ENCODE results near the gene GREB1. TPM values are rescaled to one million over a fixed set of nuclear protein-coding genes. Genes with fewer than 3 reads are reported as not detected.
A peak's percentile ranks its signal among the peaks of the same experiment; 100 is the strongest.

Gene GREB1
- total RNA-seq, 4 donors from 2014 or later: 8.1 to 74.3 (median 26.7) TPM

GRCh38 chr2:11584525-11585056, 50.7 kb downstream of the GREB1 start:
- Histone ChIP-seq H3K9me3 (no peaks in the 10 kb centered on the region), H3K27me3 (no peaks in the 10 kb centered on the region), H3K36me3 (peaks cover 0 to 29% (median 0%) of the 10 kb centered on the region in 3 donors), H3K4me3 (no peak overlapping the region), H3K4me1 (peaks cover 0 to 47% (median 10%) of the 10 kb centered on the region in 4 donors), H3K27ac (peak overlapping the region in 1 of 4 donors; percentile 82)
- DNase-seq (ENCODE audit: low spot score in 2 of 2): no peak
- no peak for TF ChIP-seq EP300 (IDR thresholded peaks at IDR 0.05)
- no peak for TF ChIP-seq CTCF (IDR thresholded peaks at IDR 0.05)
- no peak for TF ChIP-seq POLR2A (IDR thresholded peaks at IDR 0.05)
- WGBS, 2 donors: 77 to 82% methylated on average over 18 of the region's 18 CpGs

GRCh38 chr2:11585071-11585470, 51.2 kb downstream of the GREB1 start:
- Histone ChIP-seq H3K4me1 (peaks cover 0 to 43% (median 10%) of the 10 kb centered on the region in 4 donors), H3K27me3 (no peaks in the 10 kb centered on the region), H3K9me3 (no peaks in the 10 kb centered on the region), H3K27ac (peak overlapping the region in 1 of 4 donors; percentile 82), H3K36me3 (peaks cover 0 to 31% (median 0%) of the 10 kb centered on the region in 3 donors), H3K4me3 (no peak overlapping the region)
- 92 to 95% methylated on average over 7 of the region's 7 CpGs for WGBS, 2 donors
- DNase-seq (ENCODE audit: low spot score in 2 of 2): no peak
- TF ChIP-seq POLR2A (IDR thresholded peaks at IDR 0.05): no peak
- TF ChIP-seq EP300 (IDR thresholded peaks at IDR 0.05): no peak
- no peak for TF ChIP-seq CTCF (IDR thresholded peaks at IDR 0.05)

- Histone ChIP-seq H3K9me3 (no peaks in the 10 kb centered on the region), H3K36me3 (peaks cover 0 to 38% (median 0%) of the 10 kb centered on the region in 3 donors), H3K27ac (no peak overlapping the region), H3K4me3 (no peak overlapping the region), H3K4me1 (peaks cover 0 to 11% (median 2%) of the 10 kb centered on the region in 4 donors), H3K27me3 (no peaks in the 10 kb centered on the region)
- WGBS, 2 donors: 91 to 92% methylated on average over 21 of the region's 21 CpGs
- no peak for DNase-seq (ENCODE audit: low spot score in 2 of 2)
- TF ChIP-seq POLR2A (IDR thresholded peaks at IDR 0.05): no peak
Observed at GRCh38 chr2:11588228-11589110, 54.6 kb downstream of the GREB1 start.

DNA sequence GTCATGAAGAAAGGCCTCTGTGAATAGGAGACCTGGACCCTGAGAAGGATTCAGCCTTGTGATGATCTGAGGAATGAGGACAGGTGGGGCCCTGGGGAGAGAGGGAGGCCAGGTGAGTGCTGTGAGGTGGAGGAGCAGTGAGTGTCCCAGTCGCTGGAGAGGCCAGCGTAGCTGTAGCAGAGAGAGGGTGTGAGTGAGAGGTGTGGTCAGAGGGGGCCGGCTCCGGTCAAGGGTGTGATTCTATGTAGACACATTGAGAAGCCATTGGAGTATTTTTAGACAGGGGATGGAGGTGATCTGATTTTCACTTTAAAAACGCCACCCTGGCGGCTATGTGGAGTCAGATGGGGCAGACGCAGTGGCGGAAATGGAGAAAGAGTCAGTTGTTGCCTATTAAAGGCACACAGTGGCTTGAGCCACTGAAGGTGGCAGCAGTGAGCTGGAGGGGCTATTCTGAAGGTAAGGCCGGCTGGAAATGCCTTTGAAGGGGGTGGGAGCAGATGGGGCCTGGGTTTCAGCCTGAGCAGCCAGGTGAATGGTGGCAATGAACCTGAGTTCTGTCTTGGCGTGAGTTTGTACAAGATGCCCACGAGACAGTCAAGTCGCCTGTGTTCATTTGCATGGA, 55.6 kb downstream of the GREB1 start:
- TF ChIP-seq CTCF (IDR thresholded peaks at IDR 0.05): no peak
- TF ChIP-seq EP300 (IDR thresholded peaks at IDR 0.05): no peak
- TF ChIP-seq POLR2A (IDR thresholded peaks at IDR 0.05): no peak
- H3K4me1 ChIP-seq: peaks cover 0 to 2% (median 0%) of the 10 kb centered on the region in 4 donors
- H3K27me3 ChIP-seq: no peaks in the 10 kb centered on the region
- H3K36me3 ChIP-seq: peaks cover 0 to 38% (median 0%) of the 10 kb centered on the region in 3 donors
- no peak overlapping the region for H3K4me3 ChIP-seq
- H3K27ac ChIP-seq: no peak overlapping the region
- no peaks in the 10 kb centered on the region for H3K9me3 ChIP-seq
- WGBS, 2 donors: 84 to 89% methylated on average over 12 of the region's 12 CpGs
- DNase-seq (ENCODE audit: low spot score in 2 of 2): no peak

DNA sequence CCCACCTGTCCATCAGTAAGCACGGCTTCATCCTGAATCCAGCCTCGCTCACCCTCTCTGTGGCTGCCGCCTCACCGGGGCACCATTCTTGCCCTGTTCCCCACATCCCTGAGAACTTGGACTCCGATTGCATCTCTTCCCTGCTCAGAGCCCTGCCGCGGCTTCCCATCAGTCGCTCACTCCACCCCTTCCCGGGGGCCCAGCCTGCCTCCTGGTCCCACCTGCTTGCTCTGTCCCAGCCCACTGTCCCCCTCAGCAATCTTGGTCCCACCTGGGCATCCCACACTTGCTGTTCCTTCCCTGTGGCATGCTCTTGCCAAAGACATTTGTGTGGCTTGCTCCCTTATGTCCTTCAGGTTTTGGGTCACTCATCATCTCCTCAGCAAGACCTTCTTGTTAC, 56.3 kb downstream of the GREB1 start:
- no peak overlapping the region for H3K4me3 ChIP-seq
- no peak for TF ChIP-seq POLR2A (IDR thresholded peaks at IDR 0.05)
- no peak for TF ChIP-seq EP300 (IDR thresholded peaks at IDR 0.05)
- TF ChIP-seq CTCF (IDR thresholded peaks at IDR 0.05): no peak
- no peaks in the 10 kb centered on the region for H3K9me3 ChIP-seq

More for the DNA sequence above, 56.3 kb downstream of the GREB1 start:
- Histone ChIP-seq H3K27ac (no peak overlapping the region), H3K4me1 (no peaks in the 10 kb centered on the region), H3K36me3 (peaks cover 0 to 41% (median 0%) of the 10 kb centered on the region in 3 donors), H3K27me3 (no peaks in the 10 kb centered on the region)
- WGBS, 2 donors: 95% methylated on average over 9 of the region's 9 CpGs
- no peak for DNase-seq (ENCODE audit: low spot score in 2 of 2)

All from tibial nerve (tissue), 4 donors.